ENCODE data around the gene CRYZL1.
"Not testable (repeated sequence)": the region's sequence is repeated elsewhere in the genome, so short reads cannot be mapped to it uniquely, and the experiment has no call there.

Gene CRYZL1

DNA sequence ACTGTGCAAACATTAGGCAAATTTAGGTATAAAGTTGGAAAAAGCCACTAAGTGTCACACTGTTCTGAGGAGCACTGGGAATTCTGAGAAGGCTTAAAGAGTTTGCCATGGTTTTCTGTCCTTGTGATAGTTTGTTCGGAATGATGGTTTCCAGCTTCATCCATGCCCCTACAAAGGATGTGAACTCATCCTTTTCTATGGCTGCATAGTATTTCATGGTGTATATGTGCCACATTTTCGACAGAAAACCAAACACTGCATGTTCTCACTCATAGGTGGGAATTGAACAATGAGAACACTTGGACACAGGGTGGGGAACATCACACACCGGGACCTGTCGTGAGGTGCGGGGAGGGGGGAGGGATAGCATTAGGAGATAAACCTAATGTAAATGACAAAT is 35.1 kb upstream of the CRYZL1 start:
- H3K27ac ChIP-seq (ENCODE audit: low read depth, low read length); H3K9ac ChIP-seq (ENCODE audit: low read depth, low read length); H3K9me3 ChIP-seq (ENCODE audit: insufficient read depth, low read depth, low read length); H3K4me3 ChIP-seq (ENCODE audit: low read length); H3K27me3 ChIP-seq (ENCODE audit: insufficient read depth, low read length); H3K36me3 ChIP-seq (ENCODE audit: insufficient read depth, low read length): not testable (repeated sequence)
- WGBS, result 97% methylated on average over 5 of the region's 5 CpGs
- H3K4me1 ChIP-seq (ENCODE audit: insufficient read depth, low read length), result peaks cover 33% of the 10 kb centered on the region

DNA sequence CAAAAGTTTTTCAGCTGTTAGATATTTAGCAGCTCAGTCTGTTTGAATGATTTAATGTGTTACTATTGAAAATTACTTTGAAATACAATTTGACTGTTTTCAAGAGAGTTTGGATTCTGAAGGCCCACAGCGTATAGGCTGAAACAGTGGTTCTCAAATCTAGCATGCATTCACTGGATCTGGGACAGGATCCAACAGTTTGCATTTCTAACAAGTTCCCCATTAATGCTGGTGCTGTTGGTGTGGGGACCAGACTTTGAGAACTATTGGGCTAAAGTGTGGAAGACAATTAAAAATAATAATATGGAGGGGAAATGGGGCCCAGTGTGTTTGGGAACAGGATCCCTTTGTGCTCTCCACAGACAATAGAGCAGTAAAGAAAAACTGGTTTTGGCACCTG is 32.7 kb upstream of the CRYZL1 start:
- Histone ChIP-seq H3K4me1 (ENCODE audit: insufficient read depth, low read length) (peaks cover 33% of the 10 kb centered on the region), H3K27ac (ENCODE audit: low read depth, low read length) (no peak overlapping the region), H3K9ac (ENCODE audit: low read depth, low read length) (no peak overlapping the region), H3K36me3 (ENCODE audit: insufficient read depth, low read length) (no peaks in the 10 kb centered on the region), H3K9me3 (ENCODE audit: insufficient read depth, low read depth, low read length) (no peaks in the 10 kb centered on the region), H3K27me3 (ENCODE audit: insufficient read depth, low read length) (no peaks in the 10 kb centered on the region), H3K4me3 (ENCODE audit: low read length) (no peak overlapping the region)
- whole genome bisulfite sequencing, result 95% methylated on average over 1 of the region's 1 CpG

DNA sequence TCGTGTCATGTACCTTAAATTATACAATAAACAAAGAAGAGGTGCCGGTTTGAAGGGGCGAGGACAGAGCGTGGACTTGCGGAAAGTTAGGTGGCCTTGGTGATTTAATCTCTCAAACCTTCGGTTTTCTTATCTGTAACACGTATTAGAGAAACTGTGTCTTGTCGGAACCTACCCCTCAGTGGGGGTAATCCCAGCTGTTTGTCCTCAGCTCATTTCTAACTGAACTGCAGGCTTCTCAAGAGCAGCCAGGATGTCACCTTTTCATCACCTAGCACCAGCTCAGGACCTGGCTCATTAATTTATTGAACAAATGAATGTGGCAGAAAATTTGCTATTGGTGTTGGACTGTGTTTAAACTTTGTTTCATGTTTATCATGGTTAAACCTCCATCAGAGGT is 31.9 kb upstream of the CRYZL1 start:
- Histone ChIP-seq H3K36me3 (ENCODE audit: insufficient read depth, low read length) (no peaks in the 10 kb centered on the region), H3K9me3 (ENCODE audit: insufficient read depth, low read depth, low read length) (no peaks in the 10 kb centered on the region), H3K27ac (ENCODE audit: low read depth, low read length) (no peak overlapping the region), H3K4me3 (ENCODE audit: low read length) (no peak overlapping the region), H3K9ac (ENCODE audit: low read depth, low read length) (no peak overlapping the region), H3K27me3 (ENCODE audit: insufficient read depth, low read length) (no peaks in the 10 kb centered on the region), H3K4me1 (ENCODE audit: insufficient read depth, low read length) (peaks cover 29% of the 10 kb centered on the region)
- WGBS, result 86% methylated on average over 8 of the region's 8 CpGs

DNA sequence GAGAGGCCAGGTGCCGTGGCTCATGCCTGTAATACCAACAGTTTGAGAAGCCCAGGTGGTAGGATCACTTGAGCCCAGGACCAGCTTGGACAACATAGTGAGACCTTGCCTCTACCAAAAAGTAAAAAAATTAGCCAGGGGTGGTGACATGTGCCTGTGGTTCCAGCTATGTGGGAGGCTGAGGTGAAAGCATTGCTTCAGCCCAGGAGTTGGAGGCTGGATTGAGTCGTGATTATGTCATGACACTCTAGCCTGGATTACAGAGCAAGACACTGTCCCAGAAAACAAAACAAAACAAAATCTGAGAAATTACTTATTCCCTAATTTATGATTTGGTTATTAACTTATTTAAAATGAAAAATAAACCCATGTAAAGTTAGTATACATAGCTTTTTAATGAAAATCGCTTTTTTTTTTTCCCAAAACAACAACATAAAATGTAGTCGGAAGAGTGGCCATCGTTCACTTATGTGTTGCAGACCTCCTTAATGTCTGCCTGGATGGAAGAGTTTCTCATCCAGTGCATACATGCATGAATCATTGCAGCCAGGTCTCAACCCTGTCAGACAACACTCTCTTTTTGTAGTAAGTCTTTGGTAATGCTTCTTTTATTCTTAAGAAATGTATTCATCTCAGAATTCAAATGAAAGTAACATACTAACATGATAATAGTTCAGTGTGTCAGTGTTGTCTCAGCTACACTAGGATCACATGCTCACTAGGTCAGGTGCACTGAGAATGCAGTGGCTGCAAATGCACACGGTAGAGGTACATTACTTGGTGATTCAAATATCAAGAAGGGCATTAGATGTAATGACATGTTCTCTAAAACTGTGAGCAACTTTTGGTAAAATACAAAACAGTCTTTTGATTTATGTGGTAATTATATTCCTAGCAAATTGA is 28.8 kb upstream of the CRYZL1 start:
- no peaks in the 10 kb centered on the region for H3K36me3 ChIP-seq (ENCODE audit: insufficient read depth, low read length)
- H3K4me1 ChIP-seq (ENCODE audit: insufficient read depth, low read length), result peaks cover 34% of the 10 kb centered on the region
- H3K9ac ChIP-seq (ENCODE audit: low read depth, low read length), result no peak overlapping the region
- no peaks in the 10 kb centered on the region for H3K9me3 ChIP-seq (ENCODE audit: insufficient read depth, low read depth, low read length)
- H3K27ac ChIP-seq (ENCODE audit: low read depth, low read length), result no peak overlapping the region
- H3K4me3 ChIP-seq (ENCODE audit: low read length), result no peak overlapping the region
- WGBS, result 93% methylated on average over 6 of the region's 6 CpGs
- H3K27me3 ChIP-seq (ENCODE audit: insufficient read depth, low read length), result no peaks in the 10 kb centered on the region

DNA sequence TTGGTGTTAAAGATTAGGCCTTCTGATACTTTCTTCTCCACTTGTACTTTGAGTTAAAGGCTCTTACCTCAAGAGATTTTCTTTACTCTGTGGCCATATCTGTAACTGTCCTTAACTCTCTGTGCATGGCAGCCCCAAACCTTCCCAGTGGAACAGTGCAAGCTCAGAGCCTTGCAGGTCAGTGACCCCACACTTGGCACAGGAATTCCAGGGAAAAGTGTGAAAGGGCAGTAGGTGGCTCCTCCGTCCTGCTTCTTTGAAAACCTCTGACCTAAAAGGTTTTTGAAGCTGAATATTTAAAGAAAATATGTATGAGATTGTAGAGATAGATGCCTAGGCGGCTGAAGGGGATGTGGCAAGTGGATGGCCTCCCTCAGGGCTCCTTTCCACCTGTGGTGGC is 27.1 kb upstream of the CRYZL1 start:
- no peaks in the 10 kb centered on the region for H3K36me3 ChIP-seq (ENCODE audit: insufficient read depth, low read length)
- WGBS, result 98% methylated on average over 2 of the region's 2 CpGs

DNA sequence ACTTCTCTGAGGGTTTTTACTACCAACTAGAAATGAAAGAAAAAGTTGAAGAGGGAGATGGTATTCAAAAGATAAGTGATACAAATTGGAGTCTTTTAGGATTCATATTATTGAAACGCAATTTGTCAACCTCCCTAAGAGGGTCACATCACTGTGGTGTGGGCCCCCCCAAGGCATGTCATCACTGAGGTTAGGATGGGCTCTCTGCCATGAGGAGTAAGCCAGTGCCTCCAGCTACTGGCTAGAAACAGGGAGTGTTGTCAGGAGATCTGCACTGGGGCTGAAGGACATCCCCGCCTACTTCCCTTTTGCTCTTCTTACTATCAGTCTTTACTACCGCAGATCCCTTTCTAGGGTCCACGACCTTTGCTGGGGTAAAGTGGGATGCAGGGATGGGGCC is 26.6 kb upstream of the CRYZL1 start:
- Histone ChIP-seq H3K4me1 (ENCODE audit: insufficient read depth, low read length) (peaks cover 15% of the 10 kb centered on the region), H3K27ac (ENCODE audit: low read depth, low read length) (no peak overlapping the region)
- WGBS, result 84% methylated on average over 4 of the region's 4 CpGs

More for the DNA sequence above, 27.1 kb upstream of the CRYZL1 start:
- H3K27me3 ChIP-seq (ENCODE audit: insufficient read depth, low read length), result no peaks in the 10 kb centered on the region
- H3K9ac ChIP-seq (ENCODE audit: low read depth, low read length), result no peak overlapping the region
- H3K27ac ChIP-seq (ENCODE audit: low read depth, low read length), result no peak overlapping the region
- H3K4me3 ChIP-seq (ENCODE audit: low read length), result no peak overlapping the region
- H3K4me1 ChIP-seq (ENCODE audit: insufficient read depth, low read length), result peaks cover 20% of the 10 kb centered on the region
- H3K9me3 ChIP-seq (ENCODE audit: insufficient read depth, low read depth, low read length), result no peaks in the 10 kb centered on the region

DNA sequence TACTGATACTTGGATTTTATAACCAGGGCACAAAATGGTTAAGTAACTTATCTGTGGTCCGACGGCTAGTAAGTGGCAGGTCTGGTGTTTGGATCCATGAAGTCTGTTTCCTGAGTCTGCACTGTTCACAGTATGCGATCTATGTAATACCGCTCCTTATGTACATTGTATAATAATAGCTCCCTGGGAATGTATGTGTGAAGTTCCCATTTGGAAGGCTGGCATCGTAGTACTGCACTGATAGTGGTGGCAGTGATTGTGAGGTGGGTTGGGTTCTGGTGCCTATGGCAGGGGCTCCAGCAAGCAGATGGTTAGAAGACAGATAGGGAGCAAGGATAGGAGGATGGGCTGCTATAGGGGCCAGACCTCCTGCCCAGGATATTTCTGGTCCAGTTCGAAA is 26.1 kb upstream of the CRYZL1 start:
- H3K4me3 ChIP-seq (ENCODE audit: low read length), result no peak overlapping the region
- no peaks in the 10 kb centered on the region for H3K9me3 ChIP-seq (ENCODE audit: insufficient read depth, low read depth, low read length)
- H3K9ac ChIP-seq (ENCODE audit: low read depth, low read length), result no peak overlapping the region
- H3K27me3 ChIP-seq (ENCODE audit: insufficient read depth, low read length), result no peaks in the 10 kb centered on the region
- H3K27ac ChIP-seq (ENCODE audit: low read depth, low read length), result no peak overlapping the region
- H3K4me1 ChIP-seq (ENCODE audit: insufficient read depth, low read length), result peaks cover 12% of the 10 kb centered on the region
- no peaks in the 10 kb centered on the region for H3K36me3 ChIP-seq (ENCODE audit: insufficient read depth, low read length)
- 91% methylated on average over 6 of the region's 6 CpGs for WGBS

More for the DNA sequence above, 26.6 kb upstream of the CRYZL1 start:
- Histone ChIP-seq H3K9me3 (ENCODE audit: insufficient read depth, low read depth, low read length) (no peaks in the 10 kb centered on the region), H3K4me3 (ENCODE audit: low read length) (no peak overlapping the region), H3K36me3 (ENCODE audit: insufficient read depth, low read length) (no peaks in the 10 kb centered on the region), H3K27me3 (ENCODE audit: insufficient read depth, low read length) (no peaks in the 10 kb centered on the region), H3K9ac (ENCODE audit: low read depth, low read length) (no peak overlapping the region)

DNA sequence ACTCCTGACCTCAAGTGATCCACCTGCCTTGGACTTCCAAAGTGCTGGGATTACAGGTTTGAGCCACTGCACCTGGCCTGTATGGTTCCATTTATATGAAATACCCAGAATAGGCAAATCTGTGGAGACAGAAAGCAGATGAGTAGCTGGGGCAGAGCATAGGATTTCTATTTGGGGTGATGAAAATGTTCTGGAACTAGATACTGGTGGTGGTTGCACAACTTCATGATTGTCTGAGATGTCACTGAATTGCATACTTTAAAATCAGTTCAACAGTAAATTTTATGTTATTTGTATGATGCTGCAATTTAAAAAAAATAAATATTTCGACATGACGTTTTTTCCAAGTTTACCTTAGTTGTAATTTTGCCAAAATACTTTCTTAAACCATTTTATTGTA is 24.6 kb upstream of the CRYZL1 start:
- H3K9ac ChIP-seq (ENCODE audit: low read depth, low read length), result no peak overlapping the region
- H3K4me3 ChIP-seq (ENCODE audit: low read length), result no peak overlapping the region
- H3K27me3 ChIP-seq (ENCODE audit: insufficient read depth, low read length), result no peaks in the 10 kb centered on the region
- peaks cover 12% of the 10 kb centered on the region for H3K4me1 ChIP-seq (ENCODE audit: insufficient read depth, low read length)
- H3K27ac ChIP-seq (ENCODE audit: low read depth, low read length), result no peak overlapping the region
- no peaks in the 10 kb centered on the region for H3K36me3 ChIP-seq (ENCODE audit: insufficient read depth, low read length)
- no CpG with 5 or more reads among the region's 2 CpGs for WGBS
- no peaks in the 10 kb centered on the region for H3K9me3 ChIP-seq (ENCODE audit: insufficient read depth, low read depth, low read length)

DNA sequence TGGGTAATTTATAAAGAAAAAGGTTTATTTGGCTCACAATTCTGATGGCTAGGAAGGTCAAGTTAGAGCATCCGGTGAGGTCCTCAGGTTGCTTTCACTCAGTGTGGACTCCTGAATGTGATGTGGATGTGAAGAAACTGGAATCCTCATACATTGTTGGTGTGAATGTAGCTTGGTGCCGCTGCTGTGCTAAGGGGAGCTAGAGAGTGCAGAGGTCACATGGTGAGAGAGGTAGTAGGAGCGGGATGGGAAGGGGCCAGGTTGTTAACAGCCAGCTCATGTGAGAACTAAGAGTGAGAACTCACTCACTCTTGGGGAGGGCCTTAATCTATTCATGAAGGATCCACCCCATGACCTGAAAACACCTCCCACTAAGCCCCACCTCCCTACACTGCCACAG is 22.6 kb upstream of the CRYZL1 start:
- Histone ChIP-seq H3K27ac (ENCODE audit: low read depth, low read length) (no peak overlapping the region), H3K4me1 (ENCODE audit: insufficient read depth, low read length) (peaks cover 12% of the 10 kb centered on the region), H3K27me3 (ENCODE audit: insufficient read depth, low read length) (no peaks in the 10 kb centered on the region), H3K9ac (ENCODE audit: low read depth, low read length) (no peak overlapping the region), H3K4me3 (ENCODE audit: low read length) (no peak overlapping the region), H3K9me3 (ENCODE audit: insufficient read depth, low read depth, low read length) (no peaks in the 10 kb centered on the region), H3K36me3 (ENCODE audit: insufficient read depth, low read length) (no peaks in the 10 kb centered on the region)
- WGBS, result 94% methylated on average over 3 of the region's 3 CpGs

DNA sequence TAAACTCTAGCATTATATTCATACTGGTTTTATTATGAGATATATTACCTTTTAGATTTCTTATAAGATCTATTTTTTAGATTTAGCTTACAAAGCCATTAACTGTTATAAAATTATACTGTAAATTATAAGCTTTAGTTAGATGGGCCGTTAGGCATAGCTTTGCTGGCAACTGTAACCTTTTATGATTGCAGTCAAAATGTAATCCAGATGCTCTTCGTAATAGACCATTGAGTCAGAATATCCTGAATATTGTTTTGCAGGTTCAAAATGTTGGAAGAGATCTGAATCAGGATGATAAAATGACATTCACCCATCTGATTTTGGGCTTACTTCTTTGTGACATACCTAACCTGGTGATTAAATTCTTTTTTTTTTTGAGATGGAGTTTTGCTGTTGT is 21.7 kb upstream of the CRYZL1 start:
- WGBS, result 94% methylated on average over 2 of the region's 2 CpGs
- peaks cover 17% of the 10 kb centered on the region for H3K4me1 ChIP-seq (ENCODE audit: insufficient read depth, low read length)
- no peak overlapping the region for H3K9ac ChIP-seq (ENCODE audit: low read depth, low read length)
- no peaks in the 10 kb centered on the region for H3K36me3 ChIP-seq (ENCODE audit: insufficient read depth, low read length)
- H3K9me3 ChIP-seq (ENCODE audit: insufficient read depth, low read depth, low read length), result no peaks in the 10 kb centered on the region
- H3K27me3 ChIP-seq (ENCODE audit: insufficient read depth, low read length), result no peaks in the 10 kb centered on the region
- no peak overlapping the region for H3K4me3 ChIP-seq (ENCODE audit: low read length)
- H3K27ac ChIP-seq (ENCODE audit: low read depth, low read length), result no peak overlapping the region

DNA sequence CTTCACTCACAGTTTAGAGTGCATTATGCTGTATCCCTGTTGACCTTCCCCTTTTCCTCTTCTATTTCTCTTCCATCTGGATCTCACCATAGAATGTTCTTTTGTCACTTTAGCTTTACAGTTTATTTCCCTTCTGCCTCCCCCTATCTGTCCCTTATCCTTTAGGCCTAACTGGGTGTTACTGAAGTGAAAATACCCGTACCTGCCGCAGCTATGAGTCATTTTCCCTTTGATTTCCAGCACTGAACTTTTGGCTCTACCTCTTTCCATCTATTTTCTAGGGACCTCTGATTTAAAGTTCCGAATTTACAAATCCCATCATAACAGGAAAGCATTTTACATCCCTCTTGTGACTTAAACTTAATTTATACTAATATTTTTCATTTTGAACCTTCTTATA is 20.5 kb upstream of the CRYZL1 start:
- Histone ChIP-seq H3K4me3 (ENCODE audit: low read length) (no peak overlapping the region), H3K27ac (ENCODE audit: low read depth, low read length) (no peak overlapping the region), H3K9ac (ENCODE audit: low read depth, low read length) (no peak overlapping the region), H3K4me1 (ENCODE audit: insufficient read depth, low read length) (peaks cover 9% of the 10 kb centered on the region), H3K9me3 (ENCODE audit: insufficient read depth, low read depth, low read length) (no peaks in the 10 kb centered on the region), H3K36me3 (ENCODE audit: insufficient read depth, low read length) (no peaks in the 10 kb centered on the region), H3K27me3 (ENCODE audit: insufficient read depth, low read length) (no peaks in the 10 kb centered on the region)
- WGBS, result 88% methylated on average over 3 of the region's 3 CpGs

DNA sequence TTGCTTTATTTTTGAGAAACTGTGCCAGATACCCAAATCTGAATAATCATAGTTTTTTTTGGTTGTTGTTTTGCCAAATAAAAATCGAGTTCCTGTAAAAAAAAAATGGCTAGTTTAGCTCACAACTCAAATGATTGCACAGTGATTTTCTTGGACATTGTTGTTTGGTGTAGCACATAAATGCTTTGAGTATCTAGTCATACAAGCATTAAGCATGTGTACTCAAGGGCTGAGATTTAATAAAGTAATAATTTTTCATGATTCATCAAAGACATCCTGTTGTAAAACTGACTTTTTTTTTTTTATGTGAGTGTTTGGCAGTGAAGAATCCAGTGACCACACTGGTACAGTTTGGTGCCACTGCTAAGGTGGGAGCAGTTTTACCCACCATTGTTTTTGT is 19.6 kb upstream of the CRYZL1 start:
- WGBS, result 89% methylated on average over 1 of the region's 1 CpG
- no peaks in the 10 kb centered on the region for H3K27me3 ChIP-seq (ENCODE audit: insufficient read depth, low read length)
- H3K27ac ChIP-seq (ENCODE audit: low read depth, low read length), result no peak overlapping the region
- no peak overlapping the region for H3K4me3 ChIP-seq (ENCODE audit: low read length)
- H3K36me3 ChIP-seq (ENCODE audit: insufficient read depth, low read length), result no peaks in the 10 kb centered on the region
- H3K9ac ChIP-seq (ENCODE audit: low read depth, low read length), result no peak overlapping the region
- H3K4me1 ChIP-seq (ENCODE audit: insufficient read depth, low read length), result peaks cover 14% of the 10 kb centered on the region
- H3K9me3 ChIP-seq (ENCODE audit: insufficient read depth, low read depth, low read length), result no peaks in the 10 kb centered on the region
